ENCODE results near the gene ZBTB47.

ZBTB47 gene

DNA sequence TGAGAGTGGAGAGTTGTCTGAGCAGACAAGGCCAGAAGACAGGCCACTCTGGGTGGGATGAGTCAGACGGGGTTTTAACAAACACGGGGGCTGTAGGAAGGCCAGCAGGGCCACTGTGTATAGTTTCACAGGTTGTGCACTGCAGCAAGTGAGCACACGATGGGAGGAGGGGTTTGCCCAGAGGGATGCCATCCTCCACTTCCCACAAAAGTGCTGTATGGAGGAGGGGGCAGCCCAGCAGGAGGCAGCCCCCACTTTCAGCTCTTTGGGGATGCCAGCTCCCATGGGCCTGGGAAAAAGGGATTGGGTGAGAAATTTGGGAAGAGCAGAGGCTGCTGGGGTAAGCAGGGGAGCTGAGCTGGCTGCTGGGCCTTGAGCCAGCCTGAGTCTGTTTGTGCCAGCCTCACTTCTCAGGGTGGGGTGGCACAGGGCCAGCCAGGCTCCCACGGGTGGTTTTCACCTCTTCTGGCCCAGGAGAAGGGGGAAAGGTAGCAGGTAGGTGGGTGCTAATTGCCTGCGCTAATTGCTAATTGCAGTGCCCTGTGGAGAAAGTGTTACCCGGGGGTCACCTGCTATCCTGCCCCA is 6.7 kb downstream of the ZBTB47 start:
- POLR2A ChIA-PET = interaction anchor here (0.6 kb wide), 1 partner anchor 159 kb away, joined by 3 read pairs; no protein-coding TSS in a partner anchor
- no peaks in the 10 kb centered on the region for H3K9me3 ChIP-seq (ENCODE audit: control extremely low read depth in 1 of 5, control insufficient read depth in 4 of 5, insufficient read depth in 2 of 5, low read depth in 1 of 5, low read length in 4 of 5)
- peaks cover 0 to 11% (median 0%) of the 10 kb centered on the region in 4 experiments for H3K36me3 ChIP-seq (ENCODE audit: control insufficient read depth in 4 of 4, insufficient read depth in 4 of 4, low read length in 3 of 4)
- no peak for DNase-seq
- H3K27me3 ChIP-seq (replicated peaks in 2 of 5; ENCODE audit: control insufficient read depth in 4 of 5, insufficient read depth in 5 of 5, low read length in 4 of 5) = no peaks in the 10 kb centered on the region
- no peak overlapping the region for H3K4me3 ChIP-seq (ENCODE audit: control insufficient read depth in 1 of 7, extremely low read depth in 1 of 7, insufficient read depth in 4 of 7, low read depth in 2 of 7, low read length in 6 of 7)
- WGBS (ENCODE audit: insufficient coverage) = 75% methylated on average over 3 of the region's 6 CpGs
- H3K4me1 ChIP-seq (ENCODE audit: control extremely low read depth in 1 of 4, control insufficient read depth in 4 of 4, insufficient read depth in 4 of 4, low read length in 3 of 4) = peaks cover 0 to 4% (median 2%) of the 10 kb centered on the region in 4 experiments
- CTCF ChIA-PET = no interaction called here
- H3K27ac ChIP-seq (ENCODE audit: insufficient read depth in 1 of 2, low read depth in 1 of 2, low read length in 2 of 2, poor library complexity in 1 of 2, severe bottlenecking in 2 of 2) = no peak overlapping the region

DNA sequence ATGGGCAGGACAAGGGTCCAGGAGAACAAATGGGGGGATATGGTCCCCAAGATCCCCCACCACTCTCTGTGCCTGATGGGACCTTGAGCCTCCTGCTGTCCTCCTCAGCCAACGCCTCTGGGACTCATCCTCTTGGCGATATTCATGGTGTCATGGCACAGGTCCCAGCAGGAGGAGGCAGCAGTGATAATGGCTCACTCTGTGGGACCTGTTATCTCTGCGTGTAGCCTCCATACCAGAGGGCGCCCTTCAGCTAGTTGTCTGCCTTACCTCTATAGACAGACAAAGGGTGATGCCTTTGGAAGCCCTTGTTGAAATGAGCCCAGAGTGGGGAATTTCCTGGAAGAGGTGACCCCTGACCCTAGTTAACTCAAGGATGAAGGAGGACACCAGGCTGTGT is 7.4 kb downstream of the ZBTB47 start:
- H3K27me3 ChIP-seq (replicated peaks in 2 of 5; ENCODE audit: control insufficient read depth in 4 of 5, insufficient read depth in 5 of 5, low read length in 4 of 5) = no peaks in the 10 kb centered on the region
- no peak overlapping the region for H3K4me3 ChIP-seq (ENCODE audit: control insufficient read depth in 1 of 7, extremely low read depth in 1 of 7, insufficient read depth in 4 of 7, low read depth in 2 of 7, low read length in 6 of 7)
- POLR2A ChIA-PET = no interaction called here
- DNase-seq = no peak
- 97% methylated on average over 4 of the region's 4 CpGs for WGBS (ENCODE audit: insufficient coverage)
- no peaks in the 10 kb centered on the region for H3K9me3 ChIP-seq (ENCODE audit: control extremely low read depth in 1 of 5, control insufficient read depth in 4 of 5, insufficient read depth in 2 of 5, low read depth in 1 of 5, low read length in 4 of 5)
- H3K36me3 ChIP-seq (ENCODE audit: control insufficient read depth in 4 of 4, insufficient read depth in 4 of 4, low read length in 3 of 4) = peaks cover 0 to 11% (median 0%) of the 10 kb centered on the region in 4 experiments
- CTCF ChIA-PET = no interaction called here
- no peaks in the 10 kb centered on the region for H3K4me1 ChIP-seq (ENCODE audit: control extremely low read depth in 1 of 4, control insufficient read depth in 4 of 4, insufficient read depth in 4 of 4, low read length in 3 of 4)
- no peak overlapping the region for H3K27ac ChIP-seq (ENCODE audit: insufficient read depth in 1 of 2, low read depth in 1 of 2, low read length in 2 of 2, poor library complexity in 1 of 2, severe bottlenecking in 2 of 2)

DNA sequence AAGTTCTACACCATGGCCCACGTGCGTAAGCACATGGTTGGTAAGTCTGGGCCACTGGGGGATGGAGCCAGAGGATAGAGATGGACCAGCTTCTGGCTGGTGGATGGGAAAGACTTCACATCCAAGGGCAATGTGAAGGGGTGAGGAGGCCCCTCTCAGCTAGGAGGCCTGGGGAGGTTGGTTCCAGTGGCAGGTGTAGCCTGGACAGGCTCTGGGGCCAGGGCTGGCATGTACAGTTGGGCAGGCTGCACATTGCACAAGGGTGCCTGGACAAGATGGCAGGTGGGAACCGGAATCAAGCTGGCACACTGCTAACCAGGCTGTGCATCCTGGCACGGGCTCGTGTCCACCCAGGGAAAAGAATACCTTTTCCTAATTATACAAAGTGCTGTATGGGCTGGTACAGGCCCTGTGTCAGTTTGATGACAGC is 8.1 kb downstream of the ZBTB47 start:
- H3K27ac ChIP-seq (ENCODE audit: insufficient read depth in 1 of 2, low read depth in 1 of 2, low read length in 2 of 2, poor library complexity in 1 of 2, severe bottlenecking in 2 of 2) = no peak overlapping the region
- POLR2A ChIA-PET = no interaction called here
- H3K9me3 ChIP-seq (ENCODE audit: control extremely low read depth in 1 of 5, control insufficient read depth in 4 of 5, insufficient read depth in 2 of 5, low read depth in 1 of 5, low read length in 4 of 5) = no peaks in the 10 kb centered on the region
- CTCF ChIA-PET = no interaction called here
- H3K4me1 ChIP-seq (ENCODE audit: control extremely low read depth in 1 of 4, control insufficient read depth in 4 of 4, insufficient read depth in 4 of 4, low read length in 3 of 4) = no peaks in the 10 kb centered on the region
- peaks cover 0 to 11% (median 0%) of the 10 kb centered on the region in 4 experiments for H3K36me3 ChIP-seq (ENCODE audit: control insufficient read depth in 4 of 4, insufficient read depth in 4 of 4, low read length in 3 of 4)
- H3K4me3 ChIP-seq (ENCODE audit: control insufficient read depth in 1 of 7, extremely low read depth in 1 of 7, insufficient read depth in 4 of 7, low read depth in 2 of 7, low read length in 6 of 7) = no peak overlapping the region
- 91% methylated on average over 5 of the region's 5 CpGs for WGBS (ENCODE audit: insufficient coverage)
- H3K27me3 ChIP-seq (replicated peaks in 2 of 5; ENCODE audit: control insufficient read depth in 4 of 5, insufficient read depth in 5 of 5, low read length in 4 of 5) = no peaks in the 10 kb centered on the region
- DNase-seq = no peak

DNA sequence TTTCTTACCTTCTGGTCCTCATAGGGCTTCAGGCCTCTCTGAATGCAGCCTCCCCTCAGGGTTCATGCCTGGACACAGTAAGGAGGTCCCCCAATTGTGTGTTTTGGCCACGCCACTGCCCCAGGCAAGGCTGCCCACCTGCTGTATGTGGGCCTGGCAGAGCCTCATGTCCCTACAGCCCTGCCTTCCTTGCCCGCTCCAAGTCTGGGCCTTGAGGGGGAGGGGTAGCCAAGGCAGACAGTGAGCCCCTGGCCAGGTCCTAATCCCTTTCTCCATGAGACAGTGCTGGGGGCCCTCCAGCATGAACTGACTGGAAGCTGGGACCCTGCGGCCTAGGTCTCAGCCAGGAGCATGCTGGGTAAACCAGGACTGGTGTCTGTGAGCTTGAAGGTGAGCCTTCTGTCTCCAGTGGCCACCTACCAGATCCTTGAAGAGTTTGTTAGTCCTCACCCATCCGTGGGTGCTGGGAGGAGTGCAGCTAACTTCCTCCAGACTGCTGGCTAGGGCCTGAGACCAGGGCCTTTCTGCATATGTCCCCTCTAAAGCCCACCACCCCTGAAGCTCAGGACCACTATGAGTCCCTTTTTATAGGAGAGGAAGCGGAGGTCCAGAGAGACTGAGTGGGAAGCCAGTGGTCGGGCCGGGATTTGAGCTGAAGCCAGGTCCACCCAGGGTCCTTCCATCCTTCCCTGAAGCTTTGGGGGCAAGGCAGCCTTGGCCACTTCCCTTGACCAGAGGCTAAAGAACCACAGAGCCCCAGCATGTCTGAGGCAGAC is 8.7 kb downstream of the ZBTB47 start:
- Histone ChIP-seq H3K27me3 (replicated peaks in 2 of 5; ENCODE audit: control insufficient read depth in 4 of 5, insufficient read depth in 5 of 5, low read length in 4 of 5) (no peaks in the 10 kb centered on the region), H3K4me1 (ENCODE audit: control extremely low read depth in 1 of 4, control insufficient read depth in 4 of 4, insufficient read depth in 4 of 4, low read length in 3 of 4) (no peaks in the 10 kb centered on the region), H3K9me3 (ENCODE audit: control extremely low read depth in 1 of 5, control insufficient read depth in 4 of 5, insufficient read depth in 2 of 5, low read depth in 1 of 5, low read length in 4 of 5) (no peaks in the 10 kb centered on the region), H3K27ac (ENCODE audit: insufficient read depth in 1 of 2, low read depth in 1 of 2, low read length in 2 of 2, poor library complexity in 1 of 2, severe bottlenecking in 2 of 2) (no peak overlapping the region), H3K4me3 (ENCODE audit: control insufficient read depth in 1 of 7, extremely low read depth in 1 of 7, insufficient read depth in 4 of 7, low read depth in 2 of 7, low read length in 6 of 7) (no peak overlapping the region), H3K36me3 (ENCODE audit: control insufficient read depth in 4 of 4, insufficient read depth in 4 of 4, low read length in 3 of 4) (peaks cover 0 to 11% (median 0%) of the 10 kb centered on the region in 4 experiments)
- ChIA-PET CTCF (interaction anchor here (2.2 kb wide), 1 partner anchor 93 kb away, joined by 5 read pairs; no protein-coding TSS in a partner anchor), POLR2A (no interaction called here)
- no peak for DNase-seq
- WGBS (ENCODE audit: insufficient coverage) = 98% methylated on average over 6 of the region's 7 CpGs

DNA sequence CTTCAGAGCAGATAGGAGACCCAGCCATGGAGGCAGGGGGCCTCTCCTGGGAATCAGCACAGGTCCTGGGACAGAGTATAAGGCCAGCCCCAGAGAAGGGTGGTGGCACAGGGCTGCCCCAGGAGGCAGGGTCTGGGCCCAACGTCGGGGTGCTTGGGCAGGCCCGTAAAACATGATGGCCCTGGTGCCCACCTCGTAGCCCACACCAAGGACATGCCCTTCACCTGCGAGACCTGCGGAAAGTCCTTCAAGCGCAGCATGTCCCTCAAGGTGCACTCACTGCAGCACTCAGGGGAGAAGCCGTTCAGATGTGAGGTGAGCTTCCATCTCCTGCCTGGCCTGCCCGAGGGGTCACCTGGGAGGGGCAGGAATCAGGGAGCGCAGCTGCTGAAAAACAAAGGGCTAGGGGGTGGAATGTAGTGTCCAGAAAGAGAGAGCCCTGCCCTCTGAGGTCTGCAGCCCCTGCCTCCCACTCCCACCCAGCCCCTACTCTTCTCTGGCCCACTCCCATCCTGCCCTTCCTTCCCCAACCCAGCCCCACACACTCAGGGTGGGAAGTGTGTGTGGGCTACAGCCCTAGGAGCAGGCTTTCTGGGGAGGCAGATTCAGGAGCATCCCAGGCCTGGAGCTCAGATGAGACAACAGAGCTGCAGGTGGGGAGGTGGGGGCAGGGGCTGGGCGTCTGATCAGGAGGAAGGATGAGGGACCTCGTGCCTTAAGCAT is 9.5 kb downstream of the ZBTB47 start:
- ChIA-PET CTCF (interaction anchor here (2.2 kb wide), 1 partner anchor 92 kb away, joined by 5 read pairs; no protein-coding TSS in a partner anchor), POLR2A (no interaction called here)
- Histone ChIP-seq H3K4me3 (ENCODE audit: control insufficient read depth in 1 of 7, extremely low read depth in 1 of 7, insufficient read depth in 4 of 7, low read depth in 2 of 7, low read length in 6 of 7) (no peak overlapping the region), H3K27me3 (replicated peaks in 2 of 5; ENCODE audit: control insufficient read depth in 4 of 5, insufficient read depth in 5 of 5, low read length in 4 of 5) (no peaks in the 10 kb centered on the region), H3K9me3 (ENCODE audit: control extremely low read depth in 1 of 5, control insufficient read depth in 4 of 5, insufficient read depth in 2 of 5, low read depth in 1 of 5, low read length in 4 of 5) (no peaks in the 10 kb centered on the region), H3K4me1 (ENCODE audit: control extremely low read depth in 1 of 4, control insufficient read depth in 4 of 4, insufficient read depth in 4 of 4, low read length in 3 of 4) (no peaks in the 10 kb centered on the region), H3K36me3 (ENCODE audit: control insufficient read depth in 4 of 4, insufficient read depth in 4 of 4, low read length in 3 of 4) (peaks cover 0 to 11% (median 0%) of the 10 kb centered on the region in 4 experiments), H3K27ac (ENCODE audit: insufficient read depth in 1 of 2, low read depth in 1 of 2, low read length in 2 of 2, poor library complexity in 1 of 2, severe bottlenecking in 2 of 2) (no peak overlapping the region)
- 94% methylated on average over 11 of the region's 12 CpGs for WGBS (ENCODE audit: insufficient coverage)
- no peak for DNase-seq

DNA sequence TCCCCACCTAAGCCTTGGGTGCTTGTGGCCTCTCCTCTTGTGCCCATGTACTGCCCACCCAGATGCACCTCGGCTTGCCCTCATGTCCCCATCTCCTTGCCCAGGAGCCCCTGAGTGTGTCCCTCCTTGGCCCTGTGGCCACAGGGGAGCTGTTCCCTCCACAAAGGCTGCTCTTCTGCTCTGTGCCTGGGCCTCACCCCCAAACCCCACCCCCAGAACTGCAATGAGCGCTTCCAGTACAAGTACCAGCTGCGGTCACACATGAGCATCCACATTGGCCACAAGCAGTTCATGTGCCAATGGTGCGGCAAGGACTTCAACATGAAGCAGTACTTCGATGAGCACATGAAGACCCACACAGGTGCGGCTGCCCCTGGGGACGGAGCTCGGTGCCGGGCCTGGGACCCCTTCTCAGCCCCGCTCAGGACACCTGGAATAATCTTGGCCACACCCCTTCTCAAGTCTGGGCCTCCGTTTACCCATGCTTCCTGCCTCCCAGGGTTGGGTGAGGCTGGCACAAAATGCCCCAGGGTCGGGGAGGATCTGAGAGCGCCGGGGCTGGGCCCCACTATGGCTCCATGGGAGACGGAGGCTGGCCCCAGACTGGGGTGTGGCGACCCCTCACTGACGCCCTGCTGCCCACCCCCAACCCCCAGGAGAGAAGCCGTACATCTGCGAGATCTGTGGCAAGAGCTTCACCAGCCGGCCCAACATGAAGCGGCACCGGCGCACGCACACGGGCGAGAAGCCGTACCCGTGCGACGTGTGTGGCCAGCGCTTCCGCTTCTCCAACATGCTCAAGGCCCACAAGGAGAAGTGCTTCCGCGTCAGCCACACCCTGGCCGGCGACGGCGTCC is 10.3 kb downstream of the ZBTB47 start:
- Histone ChIP-seq H3K27ac (ENCODE audit: insufficient read depth in 1 of 2, low read depth in 1 of 2, low read length in 2 of 2, poor library complexity in 1 of 2, severe bottlenecking in 2 of 2) (no peak overlapping the region), H3K27me3 (replicated peaks in 2 of 5; ENCODE audit: control insufficient read depth in 4 of 5, insufficient read depth in 5 of 5, low read length in 4 of 5) (peaks cover 0 to 4% (median 0%) of the 10 kb centered on the region in 5 experiments), H3K9me3 (ENCODE audit: control extremely low read depth in 1 of 5, control insufficient read depth in 4 of 5, insufficient read depth in 2 of 5, low read depth in 1 of 5, low read length in 4 of 5) (peaks cover 0 to 5% (median 0%) of the 10 kb centered on the region in 5 experiments), H3K4me3 (ENCODE audit: control insufficient read depth in 1 of 7, extremely low read depth in 1 of 7, insufficient read depth in 4 of 7, low read depth in 2 of 7, low read length in 6 of 7) (no peak overlapping the region), H3K36me3 (ENCODE audit: control insufficient read depth in 4 of 4, insufficient read depth in 4 of 4, low read length in 3 of 4) (peaks cover 0 to 5% (median 0%) of the 10 kb centered on the region in 4 experiments), H3K4me1 (ENCODE audit: control extremely low read depth in 1 of 4, control insufficient read depth in 4 of 4, insufficient read depth in 4 of 4, low read length in 3 of 4) (no peaks in the 10 kb centered on the region)
- DNase-seq = peak in 1 of 3 donors; percentile 49
- ChIA-PET CTCF (interaction anchor here (2.2 kb wide), 1 partner anchor 92 kb away, joined by 5 read pairs; no protein-coding TSS in a partner anchor), POLR2A (no interaction called here)
- 90% methylated on average over 32 of the region's 38 CpGs for WGBS (ENCODE audit: insufficient coverage)

Data from common myeloid progenitor, CD34-positive (primary cell).